Heart left ventricle (tissue), 16 donors: ENCODE data around the gene SGK1. TPM values are rescaled to one million over a fixed set of nuclear protein-coding genes. Genes with fewer than 3 reads are reported as not detected.

Source experiments
- ATAC-seq, 4 donors: fragments of 200-7000 bp; cut with Tn5 transposase; one replicate each; pipeline ENCODE4 v1.9.1; 2020 to 2022; ENCODE audit warnings: moderate library complexity in 4 of 4, mild to moderate bottlenecking in 3 of 4, moderate number of reproducible peaks in 1 of 4
- DNase-seq, 5 donors: peaks; one replicate each; pipeline ENCODE4 v3.0.0-alpha.2; 2020
- H3K27ac ChIP-seq, 12 donors: fragments of 200-600 bp; sonication (generic) in 4 of 12; one replicate each; pipeline versions ENCODE4 v1.5.0 to v1.8.0; 2016 to 2022; ENCODE audit warnings: mild to moderate bottlenecking in 2 of 12
- H3K27me3 ChIP-seq, 9 donors: fragments of 200-600 bp; sonication (generic) in 2 of 9; one replicate each; pipeline versions ENCODE4 v1.5.1 to v1.8.0; 2016 to 2022; ENCODE audit warnings: mild to moderate bottlenecking in 3 of 9
- H3K36me3 ChIP-seq, 9 donors: fragments of 200-600 bp; sonication (generic) in 2 of 9; one replicate each; pipeline versions ENCODE4 v1.5.0 to v1.8.0; 2018 to 2022; ENCODE audit warnings: mild to moderate bottlenecking in 2 of 9
- H3K4me1 ChIP-seq, 12 donors: fragments of 200-600 bp; sonication (generic) in 4 of 12; one replicate each; pipeline versions ENCODE4 v1.5.0 to v1.8.0; 2016 to 2022; ENCODE audit warnings: mild to moderate bottlenecking in 3 of 12
- H3K4me3 ChIP-seq, 12 donors: fragments of 200-600 bp; sonication (generic) in 4 of 12; one replicate each; pipeline versions ENCODE4 v1.5.0 to v1.8.0; 2017 to 2022; ENCODE audit warnings: mild to moderate bottlenecking in 9 of 12, moderate library complexity in 4 of 12
- H3K9me3 ChIP-seq, 12 donors: fragments of 200-600 bp; sonication (generic) in 4 of 12; one replicate each; pipeline versions ENCODE4 v1.5.0 to v1.8.0; 2016 to 2022; ENCODE audit warnings: mild to moderate bottlenecking in 1 of 12
- POLR2A ChIP-seq, 2 donors: fragments of 450-650 bp; IDR thresholded peaks; one replicate each; pipeline ENCODE4 v1.6.1; 2017; ENCODE audit warnings: antibody characterized with exemption in 2 of 2, mild to moderate bottlenecking in 2 of 2, moderate library complexity in 2 of 2
- WGBS, 4 donors: extraction: QIAGEN DNeasy Blood & Tissue Kit in 2 of 4; methylation state at CpG; one replicate each; pipeline versions ENCODE4 v1.1.5 to v1.1.7; 2013 to 2018; 5-methylcytosine and 5-hydroxymethylcytosine counted together
- intact Hi-C, 10 donors: fragments of 100-400 bp; cut with DNase I; formaldehyde crosslinking; loops; one replicate each; pipeline versions ENCODE4 v1.11.1 to v1.14.2; 2022
- polyA plus RNA-seq, 2 donors: library from polyadenylated mRNA; stranded (reverse); fragments of 200-250 nt; gene quantifications; one replicate each; pipeline ENCODE4 v1.2.3, GENCODE V29; 2013
- total RNA-seq, 9 donors: library from RNA; depleted of rRNA in 2 of 9; stranded (reverse); fragments of >200 nt in 2 of 9; fragmentation: NEBNext Ultra II Directional in 3 of 9; extraction: Animal tissue kit (Norgen Biotek cat#: 25700) in 3 of 9; gene quantifications; one replicate each; pipeline versions ENCODE4 v1.1.0 to v1.2.4, GENCODE V29; 2016 to 2023
- TF ChIP-seq, protein P1 (sequence below), 12 donors: fragments of 200-600 bp; sonication (generic) in 4 of 12; IDR thresholded peaks; one replicate each; pipeline versions ENCODE4 v1.5.0 to v1.8.0; 2018 to 2022; ENCODE audit warnings: antibody characterized with exemption in 12 of 12, mild to moderate bottlenecking in 5 of 12
- donor health status: ischemic (EF 13 %, LVEDD 7.1; RV severe dilation, severe dysfunction).
- donor health status: healthy with polysubstance abuse.
- donor health status: DM: no; HTN: yes; CAD: no.
- donor health status: DM: no; HTN: no; CAD: no.
- donor health status: ischemic (EF 25% LVEDD 6.9; RV normal size, moderate dysfunction).
- donor health status: ischemic (EF 25% LVEDD 5.7; RV mildly dilated, moderate dysfunction).
- donor health status: healthy.
- donor health status: DM: yes; HTN: yes; CAD: no.
- donor health status: ischemic (EF 35%, LVEDD 5.7; RV mildly dilated, moderate dysfunction).
- donor health status: nonischemic (EF 11% LVEDD 7.7; RV severe dilation, severe dysfunction).
- donor health status: DM: yes; HTN: yes; CAD: no.
- donor health status: PGD.
- donor health status: ischemic (EF 29% LVEDD 5.4; RV normal size, mild dysfunction).
- donor health status: nonischemic (EF 23%, LVEDD 6.1; RV moderate dilation, normal function).

SGK1 gene
- total and polyA plus RNA-seq, 11 donors = 17.7 to 118 (median 56.7) TPM

DNA sequence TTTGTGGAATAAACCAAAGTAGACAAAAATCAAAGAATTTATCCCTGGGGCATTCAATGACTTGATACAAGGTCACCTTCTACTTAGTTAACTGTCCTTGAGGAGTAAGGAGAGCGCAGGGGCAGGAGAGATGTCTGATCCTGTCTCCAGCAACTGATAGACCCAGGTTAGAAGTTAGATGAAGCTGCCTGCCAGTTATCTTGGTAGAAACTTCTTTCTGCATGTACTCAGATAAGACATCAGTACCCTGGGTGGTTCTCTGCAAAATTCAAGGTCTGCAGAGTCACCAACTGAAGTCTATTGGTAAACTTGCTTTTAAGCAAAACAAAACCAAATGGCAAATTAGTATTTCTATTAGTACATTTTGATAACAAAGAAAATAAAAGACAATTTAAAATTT lies 2.7 kb downstream of the SGK1 start:
- ATAC-seq (no peak), DNase-seq (no peak)
- no peaks in the 10 kb centered on the region for H3K36me3 ChIP-seq
- 90 to 100% (median 98%) methylated on average over 1 of the region's 1 CpG for WGBS, 4 donors
- intact Hi-C loops = no loop called here
- TF ChIP-seq, protein P1, sequence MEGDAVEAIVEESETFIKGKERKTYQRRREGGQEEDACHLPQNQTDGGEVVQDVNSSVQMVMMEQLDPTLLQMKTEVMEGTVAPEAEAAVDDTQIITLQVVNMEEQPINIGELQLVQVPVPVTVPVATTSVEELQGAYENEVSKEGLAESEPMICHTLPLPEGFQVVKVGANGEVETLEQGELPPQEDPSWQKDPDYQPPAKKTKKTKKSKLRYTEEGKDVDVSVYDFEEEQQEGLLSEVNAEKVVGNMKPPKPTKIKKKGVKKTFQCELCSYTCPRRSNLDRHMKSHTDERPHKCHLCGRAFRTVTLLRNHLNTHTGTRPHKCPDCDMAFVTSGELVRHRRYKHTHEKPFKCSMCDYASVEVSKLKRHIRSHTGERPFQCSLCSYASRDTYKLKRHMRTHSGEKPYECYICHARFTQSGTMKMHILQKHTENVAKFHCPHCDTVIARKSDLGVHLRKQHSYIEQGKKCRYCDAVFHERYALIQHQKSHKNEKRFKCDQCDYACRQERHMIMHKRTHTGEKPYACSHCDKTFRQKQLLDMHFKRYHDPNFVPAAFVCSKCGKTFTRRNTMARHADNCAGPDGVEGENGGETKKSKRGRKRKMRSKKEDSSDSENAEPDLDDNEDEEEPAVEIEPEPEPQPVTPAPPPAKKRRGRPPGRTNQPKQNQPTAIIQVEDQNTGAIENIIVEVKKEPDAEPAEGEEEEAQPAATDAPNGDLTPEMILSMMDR (IDR thresholded peaks at IDR 0.05) = no peak
- no peak for TF ChIP-seq POLR2A (IDR thresholded peaks at IDR 0.05)
- H3K27me3 ChIP-seq = peaks cover 0 to 12% (median 0%) of the 10 kb centered on the region in 9 donors
- no peaks in the 10 kb centered on the region for H3K9me3 ChIP-seq
- H3K4me1 ChIP-seq = peaks cover 0 to 19% (median 6%) of the 10 kb centered on the region in 12 donors
- H3K4me3 ChIP-seq = no peak overlapping the region
- no peak overlapping the region for H3K27ac ChIP-seq

DNA sequence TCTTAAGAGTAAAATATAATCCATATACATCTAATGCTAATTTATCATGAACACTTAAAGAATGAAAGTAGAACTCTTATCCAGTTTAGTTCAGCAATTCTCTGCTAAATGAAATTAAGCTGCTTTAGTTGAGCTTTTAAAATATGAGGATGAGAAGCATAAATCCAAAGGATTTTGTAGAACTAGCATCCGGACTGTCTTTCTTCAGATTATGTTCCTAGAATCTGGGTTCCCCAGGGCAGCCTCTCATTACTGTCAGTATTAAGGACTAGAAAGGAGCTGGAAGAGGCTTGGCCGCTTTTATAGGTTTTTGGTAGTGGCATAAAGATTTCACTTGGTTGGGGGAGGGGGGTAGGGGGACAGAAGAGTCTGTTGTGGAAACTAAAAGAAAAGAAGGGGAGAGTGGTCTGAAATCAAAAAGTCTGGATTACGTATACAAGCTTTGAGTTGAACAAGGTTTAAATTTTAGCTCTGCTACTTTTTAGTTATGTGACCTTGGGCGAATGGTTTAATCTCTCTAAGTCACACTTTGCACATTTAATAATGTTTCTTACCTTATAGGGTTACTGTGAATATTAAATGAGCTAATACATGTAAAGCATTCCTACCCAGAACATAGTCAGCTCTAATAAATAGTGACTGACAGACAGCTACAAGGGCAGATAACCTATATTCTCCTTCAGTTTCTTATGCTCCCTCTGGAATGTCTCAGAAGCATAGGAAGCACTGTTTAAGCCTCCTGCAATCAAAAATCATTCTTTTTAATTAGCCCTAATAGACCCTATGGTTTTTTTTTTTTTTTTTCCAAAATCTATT lies 3.7 kb downstream of the SGK1 start:
- no peak for DNase-seq
- H3K36me3 ChIP-seq = no peaks in the 10 kb centered on the region
- WGBS, 4 donors = 90 to 91% (median 91%) methylated on average over 4 of the region's 4 CpGs
- TF ChIP-seq, protein P1 (IDR thresholded peaks at IDR 0.05) = no peak
- no peak for TF ChIP-seq POLR2A (IDR thresholded peaks at IDR 0.05)
- intact Hi-C loops = no loop called here
- no peaks in the 10 kb centered on the region for H3K9me3 ChIP-seq
- H3K4me1 ChIP-seq = peaks cover 0 to 20% (median 6%) of the 10 kb centered on the region in 12 donors
- H3K27ac ChIP-seq = no peak overlapping the region
- H3K27me3 ChIP-seq = peaks cover 0 to 12% (median 0%) of the 10 kb centered on the region in 9 donors
- no peak overlapping the region for H3K4me3 ChIP-seq
- no peak for ATAC-seq

DNA sequence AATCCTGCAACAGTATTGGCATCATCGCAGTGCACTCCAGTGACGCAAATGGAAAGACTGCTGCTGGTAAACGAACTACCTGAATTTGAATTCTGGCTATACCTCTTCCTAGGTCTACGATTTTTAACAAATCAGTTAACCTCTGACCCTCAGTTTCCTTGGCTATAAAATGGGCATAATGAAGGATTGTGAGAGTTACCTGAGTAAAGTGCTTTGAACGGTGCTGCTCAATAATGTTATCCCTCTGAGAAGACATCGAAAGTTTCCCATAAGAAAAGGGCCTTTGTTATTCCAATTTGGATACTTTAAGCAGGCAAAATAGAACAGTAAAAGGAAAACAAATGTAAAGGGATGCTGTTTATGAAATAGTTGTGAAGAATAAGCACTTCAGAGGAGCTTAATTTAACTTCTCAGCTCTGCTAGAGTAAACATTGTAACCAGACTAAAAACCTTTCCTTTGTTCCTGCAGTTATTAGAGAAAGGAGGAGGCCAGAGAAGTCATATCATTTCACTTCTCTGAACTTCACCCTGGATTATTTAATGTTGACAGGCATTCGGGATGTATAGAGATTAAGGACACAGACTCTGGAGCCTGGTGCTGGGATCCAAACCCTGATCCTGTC lies 5.8 kb downstream of the SGK1 start:
- Histone ChIP-seq H3K9me3 (no peaks in the 10 kb centered on the region), H3K4me1 (peaks cover 0 to 8% (median under 1%) of the 10 kb centered on the region in 12 donors), H3K4me3 (no peak overlapping the region), H3K27me3 (no peaks in the 10 kb centered on the region), H3K36me3 (no peaks in the 10 kb centered on the region), H3K27ac (no peak overlapping the region)
- intact Hi-C loops = no loop called here
- DNase-seq = no peak
- ATAC-seq = no peak
- 86 to 89% (median 87%) methylated on average over 7 of the region's 7 CpGs for WGBS, 4 donors
- TF ChIP-seq, protein P1 (IDR thresholded peaks at IDR 0.05) = no peak
- no peak for TF ChIP-seq POLR2A (IDR thresholded peaks at IDR 0.05)

DNA sequence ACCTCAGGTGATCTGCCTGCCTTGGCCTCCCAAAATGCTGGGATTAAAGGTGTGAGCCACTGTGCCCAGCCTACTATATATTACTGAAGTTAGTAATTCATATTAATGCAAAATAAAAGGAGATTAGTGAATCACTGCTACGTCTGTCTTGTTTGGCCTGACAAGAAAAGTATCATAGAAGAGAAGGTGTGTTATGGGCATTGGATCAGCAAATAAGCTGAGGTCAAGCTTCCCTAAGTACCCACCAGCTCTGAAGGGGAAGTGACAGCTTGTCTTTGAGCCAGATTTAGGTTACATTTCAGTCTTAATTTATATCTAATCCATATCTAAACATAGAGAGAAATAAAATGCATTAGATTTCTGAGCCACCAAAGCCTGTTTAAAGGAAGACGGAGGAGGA lies 7.1 kb downstream of the SGK1 start:
- ATAC-seq = no peak
- no peaks in the 10 kb centered on the region for H3K9me3 ChIP-seq
- no peak for DNase-seq
- no peak overlapping the region for H3K27ac ChIP-seq
- H3K4me1 ChIP-seq = peaks cover 0 to 5% (median 0%) of the 10 kb centered on the region in 12 donors
- H3K36me3 ChIP-seq = no peaks in the 10 kb centered on the region
- no peaks in the 10 kb centered on the region for H3K27me3 ChIP-seq
- intact Hi-C loops = no loop called here
- no peak overlapping the region for H3K4me3 ChIP-seq
- TF ChIP-seq POLR2A (IDR thresholded peaks at IDR 0.05) = no peak
- TF ChIP-seq, protein P1 (IDR thresholded peaks at IDR 0.05) = no peak
- WGBS, 4 donors = 90 to 99% (median 93%) methylated on average over 2 of the region's 2 CpGs
